ENCODE data around the gene BLOC1S5. TPM values are rescaled to one million over a fixed set of nuclear protein-coding genes. Genes with fewer than 3 reads are reported as not detected.
"Not testable (repeated sequence)": the region's sequence is repeated elsewhere in the genome, so short reads cannot be mapped to it uniquely, and the experiment has no call there.

The BLOC1S5 gene
- total RNA-seq, 1 donor from 2014 or later: 24.4 TPM

DNA sequence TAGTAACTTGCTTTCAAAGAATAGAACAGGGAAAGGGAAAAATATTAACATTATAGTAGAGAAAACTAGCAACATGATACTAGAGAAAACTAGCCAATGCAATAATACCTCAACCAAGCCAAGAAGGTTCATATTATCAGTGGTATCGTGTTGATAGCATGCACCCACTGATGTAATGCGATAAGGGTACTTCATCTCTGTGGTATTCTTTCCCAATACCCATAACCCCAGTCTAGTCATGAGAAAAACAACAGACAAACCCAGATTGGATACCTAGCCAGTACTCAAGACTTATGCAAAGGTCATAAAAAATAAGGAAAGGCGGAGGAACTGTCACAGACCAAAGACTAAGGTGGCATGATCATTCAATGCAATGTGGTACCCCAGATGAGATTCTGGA is 21.0 kb downstream of the BLOC1S5 start:
- peaks cover 16% of the 10 kb centered on the region for H3K9me3 Mint-ChIP-seq (ENCODE audit: low read depth)
- no peaks in the 10 kb centered on the region for H3K27me3 Mint-ChIP-seq
- TF ChIP-seq, protein P1, sequence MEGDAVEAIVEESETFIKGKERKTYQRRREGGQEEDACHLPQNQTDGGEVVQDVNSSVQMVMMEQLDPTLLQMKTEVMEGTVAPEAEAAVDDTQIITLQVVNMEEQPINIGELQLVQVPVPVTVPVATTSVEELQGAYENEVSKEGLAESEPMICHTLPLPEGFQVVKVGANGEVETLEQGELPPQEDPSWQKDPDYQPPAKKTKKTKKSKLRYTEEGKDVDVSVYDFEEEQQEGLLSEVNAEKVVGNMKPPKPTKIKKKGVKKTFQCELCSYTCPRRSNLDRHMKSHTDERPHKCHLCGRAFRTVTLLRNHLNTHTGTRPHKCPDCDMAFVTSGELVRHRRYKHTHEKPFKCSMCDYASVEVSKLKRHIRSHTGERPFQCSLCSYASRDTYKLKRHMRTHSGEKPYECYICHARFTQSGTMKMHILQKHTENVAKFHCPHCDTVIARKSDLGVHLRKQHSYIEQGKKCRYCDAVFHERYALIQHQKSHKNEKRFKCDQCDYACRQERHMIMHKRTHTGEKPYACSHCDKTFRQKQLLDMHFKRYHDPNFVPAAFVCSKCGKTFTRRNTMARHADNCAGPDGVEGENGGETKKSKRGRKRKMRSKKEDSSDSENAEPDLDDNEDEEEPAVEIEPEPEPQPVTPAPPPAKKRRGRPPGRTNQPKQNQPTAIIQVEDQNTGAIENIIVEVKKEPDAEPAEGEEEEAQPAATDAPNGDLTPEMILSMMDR (IDR thresholded peaks at IDR 0.05; ENCODE audit: unreplicated experiment): no peak
- peaks cover 60% of the 10 kb centered on the region for H3K36me3 Mint-ChIP-seq (ENCODE audit: insufficient read depth)
- H3K4me3 Mint-ChIP-seq (ENCODE audit: low read depth): no peak overlapping the region
- H3K4me1 Mint-ChIP-seq (ENCODE audit: low read depth): peaks cover 6% of the 10 kb centered on the region
- H3K27ac Mint-ChIP-seq: no peak overlapping the region
- no peak for DNase-seq (ENCODE audit: low spot score, unreplicated experiment)

DNA sequence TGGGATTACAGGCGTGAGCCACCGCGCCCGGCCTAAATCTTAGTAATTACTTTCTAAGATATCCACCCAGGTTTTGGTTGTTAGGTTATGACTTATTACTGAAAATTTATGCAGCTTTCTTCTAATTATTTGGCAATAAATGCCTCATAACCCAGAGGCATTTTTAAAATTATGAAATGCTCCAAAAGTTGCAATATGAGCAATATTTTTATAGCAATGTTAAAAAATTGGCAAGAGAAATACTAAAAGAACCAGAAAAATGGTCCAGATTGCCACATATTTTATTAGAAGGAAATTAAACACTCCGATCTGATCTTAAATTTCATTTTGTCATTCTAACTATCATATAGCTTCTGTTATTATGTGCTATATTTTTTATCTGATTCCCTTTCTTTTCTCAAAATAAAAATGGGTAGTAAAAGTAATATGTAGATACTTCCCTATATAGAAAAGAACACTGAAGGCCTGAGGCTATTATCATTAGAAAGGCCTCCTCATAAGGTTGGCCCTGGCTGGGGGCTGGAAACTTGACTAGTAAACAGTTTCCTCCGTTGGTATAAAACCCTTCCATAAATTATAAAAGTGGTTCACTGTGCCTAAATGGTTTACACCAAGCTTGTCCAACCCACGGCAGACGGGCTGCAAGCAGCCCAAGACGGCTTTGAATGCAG is 22.1 kb downstream of the BLOC1S5 start:
- Mint-ChIP-seq H3K9me3 (ENCODE audit: low read depth) (peaks cover 11% of the 10 kb centered on the region), H3K4me1 (ENCODE audit: low read depth) (no peaks in the 10 kb centered on the region), H3K36me3 (ENCODE audit: insufficient read depth) (peaks cover 56% of the 10 kb centered on the region), H3K27ac (no peak overlapping the region), H3K27me3 (no peaks in the 10 kb centered on the region), H3K4me3 (ENCODE audit: low read depth) (no peak overlapping the region)
- TF ChIP-seq, protein P1 (IDR thresholded peaks at IDR 0.05; ENCODE audit: unreplicated experiment): no peak
- no peak for DNase-seq (ENCODE audit: low spot score, unreplicated experiment)

DNA sequence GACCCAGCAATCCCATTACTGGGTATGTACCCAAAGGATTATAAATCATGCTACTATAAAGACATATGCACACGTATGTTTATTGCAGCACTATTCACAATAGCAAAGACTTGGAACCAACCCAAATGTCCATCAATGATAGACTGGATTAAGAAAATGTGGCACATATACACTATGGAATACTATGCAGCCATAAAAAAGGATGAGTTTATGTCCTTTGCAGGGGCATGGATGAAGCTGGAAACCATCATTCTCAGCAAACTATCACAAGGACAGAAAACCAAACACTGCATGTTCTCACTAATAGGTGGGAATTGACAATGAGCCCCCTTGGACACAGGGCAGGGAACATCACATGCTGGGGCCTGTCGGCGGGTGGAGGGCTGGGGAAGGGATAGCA is 30.1 kb downstream of the BLOC1S5 start:
- not testable (repeated sequence) for H3K27me3 Mint-ChIP-seq; DNase-seq (ENCODE audit: low spot score, unreplicated experiment); H3K4me3 Mint-ChIP-seq (ENCODE audit: low read depth); H3K27ac Mint-ChIP-seq; H3K4me1 Mint-ChIP-seq (ENCODE audit: low read depth)
- Mint-ChIP-seq H3K9me3 (ENCODE audit: low read depth) (peaks cover 33% of the 10 kb centered on the region), H3K36me3 (ENCODE audit: insufficient read depth) (peaks cover 60% of the 10 kb centered on the region)

DNA sequence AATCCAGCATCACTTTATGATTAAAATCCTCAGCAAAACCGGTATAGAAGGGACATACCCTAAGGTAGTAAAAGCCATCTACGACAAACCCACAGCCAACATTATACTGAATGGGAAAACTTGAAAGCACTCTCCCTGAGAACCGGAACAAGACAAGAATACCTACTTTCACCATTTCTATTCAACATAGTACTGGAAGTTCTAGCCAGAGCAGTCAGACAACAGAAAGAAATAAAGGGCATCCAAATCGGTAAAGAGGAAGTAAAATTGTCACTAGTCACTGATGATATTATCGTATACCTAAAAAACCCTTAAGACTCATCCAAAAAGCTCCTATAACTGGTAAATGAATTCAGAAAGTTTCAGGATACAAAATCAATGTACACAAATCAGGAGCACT is 33.3 kb downstream of the BLOC1S5 start:
- Mint-ChIP-seq H3K27me3 (no peaks in the 10 kb centered on the region), H3K4me3 (ENCODE audit: low read depth) (no peak overlapping the region)
- TF ChIP-seq, protein P1 (IDR thresholded peaks at IDR 0.05; ENCODE audit: unreplicated experiment): no peak

DNA sequence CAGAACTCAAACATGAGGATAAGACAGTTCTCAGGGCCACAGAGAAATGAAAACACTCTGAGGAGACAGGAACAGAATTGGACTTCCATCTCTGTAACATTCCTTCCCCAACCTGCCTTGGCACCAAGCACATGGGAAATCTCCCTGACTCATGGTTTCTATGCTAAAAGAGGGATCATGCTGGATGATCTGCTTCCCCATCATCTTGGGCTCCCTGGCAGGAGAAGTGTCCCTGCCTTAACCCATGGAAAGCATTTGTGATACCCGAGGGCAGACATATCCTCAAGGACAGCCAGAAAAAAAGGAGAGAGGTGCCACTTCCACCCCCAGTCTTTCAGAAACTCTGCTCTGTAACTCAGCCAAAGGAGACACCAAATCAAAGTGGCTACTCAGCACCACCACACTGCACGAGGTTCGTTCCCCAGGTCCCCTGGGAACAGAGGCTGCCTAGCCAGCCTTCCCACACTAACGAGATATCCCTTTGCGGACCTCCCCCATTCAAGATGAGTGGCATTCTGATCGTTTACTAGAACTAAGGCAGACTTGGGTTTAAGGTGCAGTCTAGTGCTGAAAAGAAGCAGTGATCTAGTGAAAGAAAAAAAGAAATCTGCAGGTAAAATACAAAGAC is 34.8 kb downstream of the BLOC1S5 start:
- Mint-ChIP-seq H3K27me3 (no peaks in the 10 kb centered on the region), H3K4me3 (ENCODE audit: low read depth) (no peak overlapping the region), H3K9me3 (ENCODE audit: low read depth) (peaks cover 23% of the 10 kb centered on the region), H3K4me1 (ENCODE audit: low read depth) (peaks cover 13% of the 10 kb centered on the region), H3K36me3 (ENCODE audit: insufficient read depth) (peaks cover 28% of the 10 kb centered on the region), H3K27ac (no peak overlapping the region)
- no peak for DNase-seq (ENCODE audit: low spot score, unreplicated experiment)
- TF ChIP-seq, protein P1 (IDR thresholded peaks at IDR 0.05; ENCODE audit: unreplicated experiment): no peak

More for the DNA sequence above, 33.3 kb downstream of the BLOC1S5 start:
- peaks cover 23% of the 10 kb centered on the region for H3K9me3 Mint-ChIP-seq (ENCODE audit: low read depth)
- H3K36me3 Mint-ChIP-seq (ENCODE audit: insufficient read depth): peaks cover 40% of the 10 kb centered on the region
- peaks cover 13% of the 10 kb centered on the region for H3K4me1 Mint-ChIP-seq (ENCODE audit: low read depth)
- no peak overlapping the region for H3K27ac Mint-ChIP-seq
- DNase-seq (ENCODE audit: low spot score, unreplicated experiment): no peak

All from progenitor cell of endocrine pancreas (in vitro differentiated cells).